Measurements from ENCODE around the gene MAGEE1.

The MAGEE1 gene

GRCh38 chrX:76427560-76428242 lies at the start of gene MAGEE1:
Gene MAGEE1, plus strand, starts transcription at chrX:76427710. Its CDS starts 221 bp downstream, at chrX:76427931.
- no peak for FAIRE-seq

DNA sequence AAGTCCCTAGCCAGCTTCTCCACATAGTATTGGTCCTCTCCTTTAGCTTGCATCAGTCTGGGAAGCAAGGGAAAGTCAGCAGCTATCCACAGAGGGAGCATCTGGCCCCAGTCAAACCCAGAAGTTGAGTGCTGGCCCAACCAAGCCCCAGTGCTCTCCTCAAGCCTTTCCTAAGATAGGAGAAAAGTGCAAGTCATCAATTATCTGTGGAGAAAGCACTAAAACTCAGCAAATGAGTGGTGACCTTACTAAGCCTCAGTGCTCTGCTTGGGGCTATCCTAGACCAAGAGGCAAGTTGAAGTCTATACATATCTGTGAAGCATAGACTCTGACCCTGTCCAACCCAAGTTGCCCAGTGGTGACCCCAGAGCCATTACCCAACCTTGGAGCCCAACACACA lies 28.5 kb upstream of the MAGEE1 start:
- no peak for FAIRE-seq

DNA sequence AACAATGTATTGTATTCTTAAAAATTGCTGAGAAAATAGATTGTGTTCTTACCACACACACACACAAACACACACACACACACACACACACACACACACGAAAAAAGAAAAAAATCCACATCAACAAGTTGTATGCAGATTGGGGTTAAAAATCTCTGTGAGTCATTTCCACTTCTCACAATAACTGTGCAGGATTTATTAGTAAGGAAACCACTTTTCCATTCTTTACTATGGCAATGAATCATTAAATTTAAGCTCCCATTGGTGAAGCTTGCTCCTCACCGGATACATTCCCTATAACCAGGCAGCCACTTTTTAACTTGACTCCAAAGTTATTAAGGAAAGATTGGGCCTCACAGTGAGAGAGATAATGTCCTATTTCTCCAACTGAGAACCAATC lies 19.7 kb upstream of the MAGEE1 start:
- no peak for FAIRE-seq

- FAIRE-seq, result no peak
Observed at GRCh38 chrX:76420237-76420636, 7.3 kb upstream of the MAGEE1 start.

- no peak for FAIRE-seq
Observed at GRCh38 chrX:76428243-76429130, 977 bp downstream of the MAGEE1 start.

- FAIRE-seq, result no peak
Observed at GRCh38 chrX:76433219-76433618, 5.7 kb downstream of the MAGEE1 start.

DNA sequence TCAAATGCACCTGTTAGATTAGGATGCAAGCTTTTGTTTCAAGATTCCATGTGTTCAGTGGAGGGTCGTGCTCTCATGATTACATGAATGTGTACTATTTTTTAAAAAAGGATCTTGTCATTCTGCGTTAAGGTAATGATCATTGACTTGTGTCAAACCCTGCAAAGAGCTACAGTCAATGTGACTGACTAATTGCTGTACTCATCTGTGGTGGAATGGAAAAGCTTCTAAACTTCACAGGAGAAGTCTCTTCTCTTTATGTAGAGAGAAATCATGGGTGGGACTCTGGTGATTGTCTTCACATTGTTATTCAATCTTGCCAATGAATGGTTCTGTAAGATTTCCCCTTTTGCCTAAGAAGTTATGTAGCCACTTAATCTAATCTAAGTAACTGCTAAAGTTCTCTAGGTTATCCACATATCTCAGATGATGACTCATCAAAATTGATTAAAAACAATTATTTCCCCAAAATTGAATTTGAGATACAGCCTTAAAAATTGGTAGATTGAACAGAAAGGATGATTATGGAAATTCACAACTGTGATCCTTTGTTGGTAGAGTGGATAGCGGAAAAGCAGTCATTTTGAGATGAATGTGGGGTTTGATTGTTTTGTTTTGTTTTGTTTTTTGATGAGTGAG lies 6.7 kb downstream of the MAGEE1 start:
- FAIRE-seq, result no peak

GRCh38 chrX:76439188-76439587 lies 11.7 kb downstream of the MAGEE1 start:
- FAIRE-seq, result no peak

- FAIRE-seq, result no peak
Observed at GRCh38 chrX:76453737-76454406, 26.4 kb downstream of the MAGEE1 start.

DNA sequence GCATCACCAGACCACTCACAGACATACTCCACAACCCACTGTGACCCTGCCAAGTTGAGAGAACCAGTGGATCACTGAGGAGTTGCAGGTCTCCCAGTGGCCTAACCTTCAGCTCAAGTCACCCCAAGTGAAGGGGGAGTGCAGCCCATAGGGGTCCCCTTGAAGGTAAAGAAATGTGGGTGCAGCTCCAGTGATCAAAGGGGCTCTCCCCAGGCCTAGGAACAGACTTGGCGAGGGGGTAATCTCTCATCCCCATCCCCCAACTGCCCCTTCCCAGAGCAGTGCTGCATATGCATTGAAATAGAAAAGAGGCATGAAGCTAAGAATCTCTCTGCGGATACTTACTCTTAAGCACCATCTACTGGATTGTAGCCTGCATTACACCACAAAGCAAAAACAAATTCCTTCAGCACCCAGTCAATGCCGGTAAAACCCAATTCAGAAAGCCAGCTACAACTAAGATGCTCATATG lies 27.0 kb downstream of the MAGEE1 start:
- FAIRE-seq, result no peak

DNA sequence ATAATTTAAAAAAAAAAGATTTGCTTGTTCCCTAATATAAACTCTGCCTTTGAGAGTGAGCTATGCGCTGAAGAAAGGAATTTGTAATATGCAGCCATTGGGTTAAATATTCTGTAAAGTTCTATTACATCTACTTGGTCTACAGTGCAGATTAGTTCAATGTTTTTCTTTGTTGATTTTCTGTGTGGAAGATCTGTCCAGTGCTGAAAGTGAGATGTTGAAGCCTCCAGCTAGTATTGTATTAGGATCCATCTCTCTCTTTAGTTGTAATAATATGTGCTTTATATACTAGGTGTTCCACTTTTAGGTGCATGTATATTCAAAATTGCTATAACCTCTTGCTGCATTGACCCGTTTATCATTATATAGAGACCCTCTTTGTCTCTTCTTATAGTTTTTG lies 49.8 kb downstream of the MAGEE1 start:
- FAIRE-seq, result no peak
